GM12878 (cell line): ENCODE data around the gene NAA15. TPM values are rescaled to one million over a fixed set of nuclear protein-coding genes. Genes with fewer than 3 reads are reported as not detected.

Experiments
- ATAC-seq: fragments of 200-7000 bp; cut with Tn5 transposase; 3 replicates; pipeline ENCODE4 v1.9.1; 2020; ENCODE audit warnings: mild to moderate bottlenecking, moderate library complexity
- BruUV-seq: library from RNA; stranded (reverse); fragments of 400-500 nt; replicated peaks from 2 replicates; lab custom pipeline; 2021; lab: Mats Ljungman, UMichigan
- CTCF ChIA-PET: fragments of 300-600 bp; sonication (Branson Sonifier 250); formaldehyde crosslinking; extraction: SDS; loops from one replicate; lab custom pipeline; 2021; ENCODE audit warnings: inconsistent platforms; lab: Yijun Ruan, JAX
- POLR2A ChIA-PET: fragments of 350-600 bp; formaldehyde crosslinking; extraction: SDS; loops from one replicate; lab custom pipeline; 2021; ENCODE audit warnings: inconsistent platforms; lab: Charles Lee
- RAD21 ChIA-PET: fragments of 300-600 bp; sonication (Branson Sonifier 250); formaldehyde crosslinking; loops from one replicate; lab custom pipeline; 2023; ENCODE audit warnings: antibody characterized with exemption; ENCODE audit not compliant: unreplicated experiment; lab: Charles Lee
- SMC1A ChIA-PET: fragments of 300-600 bp; sonication (Branson Sonifier 250); formaldehyde crosslinking; loops from one replicate; lab custom pipeline; 2023; ENCODE audit not compliant: unreplicated experiment, uncharacterized antibody; lab: Charles Lee
- DNase-seq: peaks from one replicate; pipeline ENCODE4 v3.0.0-alpha.2; 2011; ENCODE audit warnings: low read depth, low spot score
- FAIRE-seq: peaks from 3 replicates; lab custom pipeline; 2011; peaks lifted over from hg19 to GRCh38; lab: Jason Lieb, UNC
- H2AFZ ChIP-seq: 2 replicates; pipeline ENCODE4 v1.6.0; 2011; ENCODE audit warnings: low read depth, low read length, control low read depth; ENCODE audit not compliant: control insufficient read depth
- H3K27ac ChIP-seq: 2 replicates; pipeline ENCODE4 v1.5.1; 2011; ENCODE audit warnings: control low read depth; ENCODE audit not compliant: control insufficient read depth, insufficient read depth
- H3K27me3 ChIP-seq, 2 experiments: replicated peaks in 1 of 2; 2 replicates each; pipeline versions ENCODE4 v1.6.0 to v1.6.1; 2011; ENCODE audit warnings: low read length in 1 of 2; ENCODE audit not compliant: control insufficient read depth in 2 of 2, insufficient read depth in 2 of 2
- H3K36me3 ChIP-seq, 2 experiments: 2 replicates each; pipeline ENCODE4 v1.5.1; 2011; ENCODE audit warnings: low read length in 1 of 2; ENCODE audit not compliant: control insufficient read depth in 2 of 2, insufficient read depth in 2 of 2
- H3K4me1 ChIP-seq: 2 replicates; pipeline ENCODE4 v1.6.1; 2011; ENCODE audit warnings: mild to moderate bottlenecking, low read length, moderate library complexity, mixed read lengths; ENCODE audit not compliant: control insufficient read depth, insufficient read depth
- H3K4me2 ChIP-seq: 2 replicates; pipeline ENCODE4 v1.6.0; 2011; ENCODE audit warnings: control low read depth; ENCODE audit not compliant: control insufficient read depth, insufficient read depth
- H3K4me3 ChIP-seq: fragments of 200-600 bp; sonication (generic); 2 replicates; pipeline ENCODE4 v1.5.1; 2016
- H3K79me2 ChIP-seq: 2 replicates; pipeline ENCODE4 v1.6.0; 2011; ENCODE audit warnings: low read length; ENCODE audit not compliant: control insufficient read depth, insufficient read depth
- H3K9ac ChIP-seq: 2 replicates; pipeline ENCODE4 v1.8.0; 2011; ENCODE audit warnings: low read length, control low read depth, mixed read lengths; ENCODE audit not compliant: control insufficient read depth, insufficient read depth
- H3K9me3 ChIP-seq: replicated peaks from 3 replicates; pipeline ENCODE4 v1.5.1; 2011; ENCODE audit warnings: mild to moderate bottlenecking, low read length; ENCODE audit not compliant: control insufficient read depth, insufficient read depth
- H4K20me1 ChIP-seq: 2 replicates; pipeline ENCODE4 v1.6.0; 2011; ENCODE audit not compliant: control insufficient read depth, insufficient read depth
- CEBPB ChIP-seq, 2 experiments: fragments of 150-350 bp in 1 of 2; IDR thresholded peaks; 2 replicates each; pipeline ENCODE4 v1.6.1; 2012 to 2014; ENCODE audit warnings: low read depth in 2 of 2, low read length in 2 of 2, borderline replicate concordance in 1 of 2, inconsistent platforms in 1 of 2
- LARP7 ChIP-seq: fragments of 450-650 bp; IDR thresholded peaks from 2 replicates; pipeline ENCODE4 v1.6.1; 2017; ENCODE audit warnings: mild to moderate bottlenecking
- MYB ChIP-seq: fragments of 150-350 bp; IDR thresholded peaks from 2 replicates; pipeline ENCODE4 v1.6.1; 2014; ENCODE audit warnings: mild to moderate bottlenecking, low read depth, low read length, borderline replicate concordance
- RAD21 ChIP-seq: IDR thresholded peaks from 2 replicates; pipeline ENCODE4 v1.6.1; 2011; ENCODE audit warnings: mild to moderate bottlenecking, low read depth, low read length, moderate library complexity; ENCODE audit not compliant: insufficient read depth
- STAT3 ChIP-seq: IDR thresholded peaks from 2 replicates; pipeline ENCODE4 v1.6.1; 2011; ENCODE audit warnings: low read depth, low read length, improper control_type of control experiment
- YY1 ChIP-seq: IDR thresholded peaks from 2 replicates; pipeline ENCODE4 v1.6.1; 2011; ENCODE audit warnings: low read depth, mild to moderate bottlenecking, low read length
- ZNF384 ChIP-seq: IDR thresholded peaks from 2 replicates; pipeline ENCODE4 v1.6.1; 2012; ENCODE audit warnings: low read depth, mild to moderate bottlenecking, low read length, improper control_type of control experiment, borderline replicate concordance
- ZNF687 ChIP-seq: fragments of 450-650 bp; IDR thresholded peaks from 2 replicates; pipeline ENCODE4 v1.6.1; 2017; ENCODE audit warnings: mild to moderate bottlenecking, moderate library complexity
- ZSCAN29 ChIP-seq: fragments of 450-650 bp; IDR thresholded peaks from 2 replicates; pipeline ENCODE4 v1.6.1; 2017; ENCODE audit warnings: mild to moderate bottlenecking, moderate library complexity
- WGBS: methylation state at CpG from one replicate; pipeline ENCODE4 v1.1.6; 2016; ENCODE audit warnings: low lambda C conversion rate; ENCODE audit not compliant: insufficient replicate concordance, insufficient coverage; ENCODE audit errors: missing lambda C conversion rate; 5-methylcytosine and 5-hydroxymethylcytosine counted together
- in situ Hi-C: fragments of 300-500 bp; cut with MboI; formaldehyde crosslinking; loops from 9 replicates; pipeline ENCODE4 v1.14.3; 2018; ENCODE audit warnings: mixed read lengths
- intact Hi-C: fragments of 100-400 bp; cut with micrococcal nuclease; formaldehyde crosslinking; loops from one replicate; pipeline ENCODE4 v1.14.2; 2022; ENCODE audit not compliant: unreplicated experiment
- polyA plus RNA-seq, 11 experiments: library from polyadenylated mRNA; depleted of rRNA in 4 of 11; unstranded in 6 of 11; stranded (reverse) in 5 of 11; fragments of >200 nt; fragmentation: Nextera tagmentation in 4 of 11; fragmentation: Illumina TruSeq in 1 of 11; extraction: Ambion mirVana in 4 of 11; extraction: Trizol in 1 of 11; gene quantifications; 1 replicate in 1 of 11; 2 replicates in 10 of 11; pipeline versions ENCODE4 v1.2.1 to v1.2.3, GENCODE V29; 2011 to 2016; ENCODE audit warnings: inconsistent platforms in 2 of 11, missing spikeins in 2 of 11, low read depth in 1 of 11
- total RNA-seq, 4 experiments: library from RNA; depleted of rRNA in 3 of 4; stranded (reverse); fragments of >200 nt in 3 of 4; fragmentation: Illumina TruSeq in 1 of 4; extraction: Trizol in 1 of 4; gene quantifications; 2 replicates each; pipeline versions ENCODE4 v1.2.1 to v1.2.3, GENCODE V29; 2013 to 2021
- TF ChIP-seq, protein P1 (sequence below): fragments of 450-650 bp; IDR thresholded peaks from 2 replicates; pipeline ENCODE4 v1.6.1; 2016; ENCODE audit warnings: mild to moderate bottlenecking
- TF ChIP-seq, protein P2 (sequence below): fragments of 450-650 bp; formaldehyde crosslinking; IDR thresholded peaks from 2 replicates; pipeline ENCODE4 v1.4.0; 2020; ENCODE audit warnings: mild to moderate bottlenecking, moderate library complexity

The NAA15 gene
- total and polyA plus RNA-seq, 10 of the 15 experiments (the other 5 are each of a cell fraction or from before 2014, with no cell fraction given) = 24.3 to 93.1 (median 51.9) TPM

- intact Hi-C loops = no loop called here
- no peak for TF ChIP-seq ZNF687
- TF ChIP-seq LARP7 = no peak
- TF ChIP-seq, protein P1, sequence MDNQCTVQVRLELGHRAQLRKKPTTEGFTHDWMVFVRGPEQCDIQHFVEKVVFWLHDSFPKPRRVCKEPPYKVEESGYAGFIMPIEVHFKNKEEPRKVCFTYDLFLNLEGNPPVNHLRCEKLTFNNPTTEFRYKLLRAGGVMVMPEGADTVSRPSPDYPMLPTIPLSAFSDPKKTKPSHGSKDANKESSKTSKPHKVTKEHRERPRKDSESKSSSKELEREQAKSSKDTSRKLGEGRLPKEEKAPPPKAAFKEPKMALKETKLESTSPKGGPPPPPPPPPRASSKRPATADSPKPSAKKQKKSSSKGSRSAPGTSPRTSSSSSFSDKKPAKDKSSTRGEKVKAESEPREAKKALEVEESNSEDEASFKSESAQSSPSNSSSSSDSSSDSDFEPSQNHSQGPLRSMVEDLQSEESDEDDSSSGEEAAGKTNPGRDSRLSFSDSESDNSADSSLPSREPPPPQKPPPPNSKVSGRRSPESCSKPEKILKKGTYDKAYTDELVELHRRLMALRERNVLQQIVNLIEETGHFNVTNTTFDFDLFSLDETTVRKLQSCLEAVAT = no peak
- TF ChIP-seq RAD21 = no peak
- TF ChIP-seq MYB = no peak
- TF ChIP-seq ZNF384 = no peak
- no peak for TF ChIP-seq YY1
- no peak for TF ChIP-seq ZSCAN29
- no peak for TF ChIP-seq STAT3
- no peak for TF ChIP-seq CEBPB (IDR thresholded peaks at IDR 0.05; ENCODE audit: borderline replicate concordance in 1 of 2, low read depth in 2 of 2, low read length in 2 of 2)
- TF ChIP-seq, protein P2, sequence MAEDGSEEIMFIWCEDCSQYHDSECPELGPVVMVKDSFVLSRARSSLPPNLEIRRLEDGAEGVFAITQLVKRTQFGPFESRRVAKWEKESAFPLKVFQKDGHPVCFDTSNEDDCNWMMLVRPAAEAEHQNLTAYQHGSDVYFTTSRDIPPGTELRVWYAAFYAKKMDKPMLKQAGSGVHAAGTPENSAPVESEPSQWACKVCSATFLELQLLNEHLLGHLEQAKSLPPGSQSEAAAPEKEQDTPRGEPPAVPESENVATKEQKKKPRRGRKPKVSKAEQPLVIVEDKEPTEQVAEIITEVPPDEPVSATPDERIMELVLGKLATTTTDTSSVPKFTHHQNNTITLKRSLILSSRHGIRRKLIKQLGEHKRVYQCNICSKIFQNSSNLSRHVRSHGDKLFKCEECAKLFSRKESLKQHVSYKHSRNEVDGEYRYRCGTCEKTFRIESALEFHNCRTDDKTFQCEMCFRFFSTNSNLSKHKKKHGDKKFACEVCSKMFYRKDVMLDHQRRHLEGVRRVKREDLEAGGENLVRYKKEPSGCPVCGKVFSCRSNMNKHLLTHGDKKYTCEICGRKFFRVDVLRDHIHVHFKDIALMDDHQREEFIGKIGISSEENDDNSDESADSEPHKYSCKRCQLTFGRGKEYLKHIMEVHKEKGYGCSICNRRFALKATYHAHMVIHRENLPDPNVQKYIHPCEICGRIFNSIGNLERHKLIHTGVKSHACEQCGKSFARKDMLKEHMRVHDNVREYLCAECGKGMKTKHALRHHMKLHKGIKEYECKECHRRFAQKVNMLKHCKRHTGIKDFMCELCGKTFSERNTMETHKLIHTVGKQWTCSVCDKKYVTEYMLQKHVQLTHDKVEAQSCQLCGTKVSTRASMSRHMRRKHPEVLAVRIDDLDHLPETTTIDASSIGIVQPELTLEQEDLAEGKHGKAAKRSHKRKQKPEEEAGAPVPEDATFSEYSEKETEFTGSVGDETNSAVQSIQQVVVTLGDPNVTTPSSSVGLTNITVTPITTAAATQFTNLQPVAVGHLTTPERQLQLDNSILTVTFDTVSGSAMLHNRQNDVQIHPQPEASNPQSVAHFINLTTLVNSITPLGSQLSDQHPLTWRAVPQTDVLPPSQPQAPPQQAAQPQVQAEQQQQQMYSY (CRISPR knock-in tag) = no peak
These were observed 12.9 kb downstream of the NAA15 start for GRCh38 chr4:139314047-139314800.

More at GRCh38 chr4:139314047-139314800, 12.9 kb downstream of the NAA15 start:
- no peaks in the 10 kb centered on the region; the same call in none of the 3 replicates for H3K9me3 ChIP-seq
- no peaks in the 10 kb centered on the region for H3K27me3 ChIP-seq
- H3K4me2 ChIP-seq = peak overlapping the region; percentile 4; the same call in 1 of the 2 replicates
- ChIA-PET RAD21 (interaction anchor here (0.6 kb wide), 1 partner anchor 9 kb away, joined by 3 read pairs; no protein-coding TSS in a partner anchor), SMC1A (interaction anchor here (1.2 to 2.0 kb wide), 3 partner anchors 13 to 54 kb away, joined by 5 to 10 read pairs (median 7); partner anchors contain the start of gene NAA15), POLR2A (interaction anchor here (0.6 to 2.0 kb wide), 4 partner anchors 13 to 149 kb away, joined by 3 to 20 read pairs (median 4); partner anchors contain the start of genes NAA15 and NDUFC1), CTCF (interaction anchor here (2.0 kb wide), 1 partner anchor 18 kb away, joined by 20 read pairs; no protein-coding TSS in a partner anchor)
- H3K27ac ChIP-seq = peak overlapping the region; percentile 31; the same call in 1 of the 2 replicates
- H3K79me2 ChIP-seq = peaks cover 92% of the 10 kb centered on the region
- ATAC-seq (peak; percentile 18; the same call in 1 of the 3 replicates), FAIRE-seq (no peak), DNase-seq (no peak)
- peaks cover 0 to 2% of the 10 kb centered on the region in 2 experiments; a peak in 1 of 4 replicates for H3K36me3 ChIP-seq
- BruUV-seq = no TSS peak
- H2AFZ ChIP-seq = no peak overlapping the region
- H4K20me1 ChIP-seq = no peaks in the 10 kb centered on the region
- WGBS = 99% methylated on average over 4 of the region's 4 CpGs
- peaks cover 20% of the 10 kb centered on the region for H3K4me1 ChIP-seq
- in situ Hi-C loops = loop anchor here (25.0 kb wide), 1 partner anchor 1102 kb away; no protein-coding TSS in a partner anchor
- H3K9ac ChIP-seq = no peak overlapping the region
- H3K4me3 ChIP-seq = no peak overlapping the region
